Measurements from ENCODE around the gene TAS2R38.

Gene TAS2R38

DNA sequence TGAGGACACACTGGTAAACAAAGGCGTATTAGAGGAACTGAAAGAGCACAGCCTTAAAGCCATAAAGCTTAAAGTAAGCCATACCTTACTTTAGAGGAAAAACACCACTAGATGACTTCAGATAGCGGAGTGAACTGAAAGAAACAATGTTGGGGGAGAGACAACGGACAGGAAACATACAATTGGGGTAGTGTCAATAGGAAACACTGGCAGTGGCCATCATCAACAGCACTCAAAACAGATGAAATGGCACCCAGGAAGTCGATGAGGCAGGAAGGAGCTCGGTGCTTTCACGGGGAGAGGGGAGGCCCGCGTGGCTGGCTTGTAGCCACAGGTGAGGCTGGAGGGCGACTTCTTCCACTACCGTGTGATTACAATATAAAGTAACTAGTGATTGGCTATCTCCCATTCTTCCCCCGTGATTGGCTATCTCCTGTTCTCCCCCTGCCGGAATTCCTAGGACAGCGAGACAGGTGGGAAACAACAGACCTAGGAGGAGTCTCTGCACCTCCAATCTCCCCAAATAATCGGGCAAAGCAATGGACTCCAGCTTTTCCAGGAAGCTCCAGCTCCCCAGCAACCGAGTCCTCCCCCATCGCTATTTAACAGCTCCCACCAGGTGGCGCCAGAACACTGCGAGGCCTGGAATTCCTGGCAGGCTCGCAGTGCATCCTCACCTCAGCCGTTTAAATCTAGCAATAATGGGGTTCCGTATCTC, 2.4 kb upstream of the TAS2R38 start:
- peak; percentile 41 for DNase-seq (ENCODE audit: low read depth)

DNA sequence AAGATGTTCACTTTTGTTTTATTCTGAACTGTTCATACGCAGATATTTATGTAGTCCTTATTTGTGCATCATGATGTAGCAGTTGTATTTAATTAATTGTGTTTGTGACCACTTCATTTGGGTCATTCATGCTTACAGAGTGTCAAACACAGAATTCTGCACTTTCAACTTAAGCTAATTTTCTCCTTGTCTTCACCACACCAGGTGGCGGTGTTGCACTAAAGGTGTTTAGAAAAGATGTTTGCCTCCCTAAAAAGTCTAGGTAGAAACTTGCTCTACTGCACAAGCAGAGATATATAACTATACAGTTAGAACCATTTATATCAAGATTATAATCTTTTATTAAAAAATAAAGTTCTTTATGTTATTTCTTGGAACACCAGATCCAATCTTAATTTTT, 1.3 kb upstream of the TAS2R38 start:
- DNase-seq (ENCODE audit: low read depth) = no peak

DNA sequence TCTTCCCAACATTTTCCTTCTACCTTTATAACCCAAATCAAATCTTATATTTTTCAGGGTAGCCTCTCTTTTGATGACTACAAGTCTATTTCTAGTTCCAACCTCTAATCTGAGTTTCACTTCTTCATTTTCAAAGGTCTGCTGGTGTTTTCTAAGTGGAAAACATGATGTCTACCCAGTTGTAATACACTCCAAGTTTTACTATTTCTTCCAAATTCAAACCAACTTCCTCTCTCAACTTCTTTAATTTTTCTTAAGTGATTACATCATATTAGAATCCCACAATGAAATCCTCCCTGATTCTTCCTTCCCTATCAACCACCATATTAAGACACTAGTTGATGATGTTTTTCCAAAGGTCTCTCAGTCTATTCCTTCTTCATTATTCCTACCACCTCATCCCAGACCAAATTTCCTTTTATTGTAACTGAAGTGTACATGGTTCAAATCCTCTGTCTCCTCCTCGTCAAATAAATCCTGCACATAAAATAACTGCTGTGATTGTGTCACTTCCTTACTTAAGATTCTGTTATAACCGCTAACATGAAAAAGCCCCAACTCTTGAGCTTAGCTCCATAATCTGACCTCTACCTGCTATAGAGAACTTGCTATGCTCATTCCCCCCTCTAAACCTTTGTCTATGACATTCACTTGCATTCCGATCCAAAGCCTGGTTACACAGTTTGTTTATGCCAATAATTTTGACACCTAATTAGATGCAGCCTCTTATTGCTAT, 12.7 kb downstream of the TAS2R38 start:
- no peak for DNase-seq (ENCODE audit: low read depth)

DNA sequence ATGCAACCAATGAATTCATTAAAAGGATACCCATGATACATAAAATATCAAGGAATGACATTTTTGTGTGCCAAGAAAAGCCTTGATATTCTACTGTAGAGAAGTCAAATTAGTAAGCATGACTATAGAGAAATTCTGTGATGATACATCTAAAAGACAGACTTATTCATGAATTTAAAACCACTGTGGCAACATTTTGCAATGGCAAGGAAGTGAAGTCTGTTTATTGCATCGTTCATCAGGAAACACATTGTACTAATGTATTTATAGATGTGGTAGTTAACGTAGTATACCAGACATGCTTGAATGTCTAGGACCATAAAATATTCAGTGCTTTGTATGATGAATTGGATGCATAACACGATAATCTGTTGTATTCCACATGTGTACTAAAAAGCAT, 17.5 kb downstream of the TAS2R38 start:
- no peak for DNase-seq (ENCODE audit: low read depth)

DNA sequence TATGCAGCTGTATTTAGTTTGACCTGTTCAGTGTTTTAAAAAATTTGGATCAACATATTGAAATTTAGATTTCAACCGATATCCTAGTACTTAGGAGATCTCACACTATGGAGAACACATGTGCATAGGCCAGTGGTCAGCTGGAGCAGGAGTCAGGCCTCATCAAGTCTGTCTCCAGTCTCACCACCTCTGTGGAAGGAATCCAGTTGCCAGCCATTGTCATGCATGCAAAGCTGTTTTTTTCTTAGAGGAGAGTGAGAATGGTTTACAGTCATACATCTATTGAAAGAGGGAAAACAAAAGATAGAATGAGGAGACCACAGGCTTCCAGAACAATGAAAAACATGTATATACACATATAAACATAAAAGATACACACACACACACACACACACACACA, 19.2 kb downstream of the TAS2R38 start:
- DNase-seq (ENCODE audit: low read depth) = no peak

DNA sequence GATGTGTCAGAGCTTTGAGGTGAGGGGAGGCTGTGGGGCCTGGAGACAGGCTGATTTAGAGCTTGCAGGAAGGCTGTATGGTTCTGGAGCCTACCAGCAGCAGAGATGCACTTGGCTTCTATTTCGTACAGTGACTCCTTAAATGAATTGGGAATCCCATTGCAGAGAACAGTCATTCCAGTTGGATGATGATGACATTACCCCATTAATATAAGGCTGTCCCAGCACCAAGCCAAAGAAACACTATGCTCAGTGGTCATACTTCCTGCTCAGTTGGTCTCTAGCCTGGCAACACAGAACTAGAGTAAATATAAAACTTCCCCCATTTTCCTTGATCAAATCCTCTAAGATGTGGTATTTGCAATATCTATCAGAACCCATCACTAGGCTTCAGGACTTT, 21.1 kb downstream of the TAS2R38 start:
- no peak for DNase-seq (ENCODE audit: low read depth)

DNA sequence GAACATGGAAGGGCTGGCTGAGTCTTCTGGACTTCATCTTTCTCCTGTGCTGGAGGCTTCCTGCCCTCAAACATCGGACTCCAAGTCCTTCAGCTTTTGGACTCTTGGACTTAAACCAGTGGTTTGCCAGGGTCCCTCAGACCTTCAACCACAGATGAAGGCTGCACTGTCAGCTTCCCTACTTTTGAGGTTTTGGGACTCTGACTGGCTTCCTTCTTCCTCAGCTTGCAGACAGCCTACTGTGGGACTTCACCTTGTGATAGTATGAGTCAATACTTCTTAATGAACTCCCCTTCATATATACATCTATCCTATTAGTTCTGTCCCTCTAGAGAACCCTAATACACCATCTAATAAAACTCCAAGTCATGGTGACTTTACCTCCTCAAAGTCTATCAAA, 22.8 kb downstream of the TAS2R38 start:
- no peak for DNase-seq (ENCODE audit: low read depth)

DNA sequence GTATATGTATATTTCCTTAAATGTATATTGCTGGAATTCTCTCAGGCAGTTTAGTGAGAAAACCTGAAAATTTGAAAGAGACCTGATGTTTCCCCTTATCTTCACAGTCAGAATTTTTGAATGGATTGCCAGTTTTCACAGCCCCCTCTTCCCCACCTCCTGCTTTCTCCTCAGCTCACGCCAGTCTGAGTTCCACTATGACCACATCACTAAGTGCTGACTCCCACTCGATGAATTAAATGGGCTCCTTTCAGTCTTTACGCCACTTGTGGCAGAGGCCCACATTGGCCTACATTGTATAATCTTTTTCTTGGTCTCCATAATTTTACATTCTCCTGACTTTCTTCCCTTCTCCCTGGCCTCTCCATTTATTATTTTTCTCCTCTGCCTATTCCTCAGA, 23.7 kb downstream of the TAS2R38 start:
- no peak for DNase-seq (ENCODE audit: low read depth)

DNA sequence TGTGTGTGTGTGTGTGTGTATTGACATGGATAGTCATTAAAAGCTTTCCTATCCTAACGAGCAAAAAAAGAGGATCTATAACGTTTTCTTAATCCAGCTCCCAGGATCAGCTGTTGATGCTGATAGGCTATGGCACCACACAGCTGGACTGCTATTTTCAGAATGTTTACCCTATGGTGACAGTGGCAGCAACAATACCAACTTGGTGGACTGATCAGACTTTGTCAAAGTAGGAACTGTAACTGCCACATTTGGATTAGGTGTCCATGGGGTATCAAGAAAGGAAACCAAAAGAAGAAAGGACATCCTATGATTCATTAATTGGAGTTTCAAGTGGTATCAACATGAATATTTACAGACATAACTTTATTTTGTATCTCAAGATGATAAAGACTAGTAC, 24.1 kb downstream of the TAS2R38 start:
- DNase-seq (ENCODE audit: low read depth) = no peak

DNA sequence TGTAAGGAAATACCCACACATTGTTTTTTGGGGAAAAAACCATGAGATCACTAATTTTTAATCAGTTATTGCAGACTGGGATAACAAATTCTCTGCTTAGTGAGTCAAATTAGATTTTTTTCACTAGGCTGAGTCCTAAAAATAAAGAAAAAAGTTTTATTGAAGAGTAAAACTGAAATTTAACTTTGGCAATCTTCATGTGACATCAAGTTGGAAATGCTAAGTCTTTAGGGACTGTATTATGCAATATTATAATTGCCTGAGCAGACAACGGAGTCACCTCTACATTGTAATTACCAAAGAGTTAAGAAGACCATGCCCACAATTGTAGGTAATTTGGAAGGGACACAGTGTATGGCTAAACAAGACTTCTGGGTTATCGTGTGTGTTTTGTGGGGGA, 24.6 kb downstream of the TAS2R38 start:
- DNase-seq (ENCODE audit: low read depth) = no peak

DNA sequence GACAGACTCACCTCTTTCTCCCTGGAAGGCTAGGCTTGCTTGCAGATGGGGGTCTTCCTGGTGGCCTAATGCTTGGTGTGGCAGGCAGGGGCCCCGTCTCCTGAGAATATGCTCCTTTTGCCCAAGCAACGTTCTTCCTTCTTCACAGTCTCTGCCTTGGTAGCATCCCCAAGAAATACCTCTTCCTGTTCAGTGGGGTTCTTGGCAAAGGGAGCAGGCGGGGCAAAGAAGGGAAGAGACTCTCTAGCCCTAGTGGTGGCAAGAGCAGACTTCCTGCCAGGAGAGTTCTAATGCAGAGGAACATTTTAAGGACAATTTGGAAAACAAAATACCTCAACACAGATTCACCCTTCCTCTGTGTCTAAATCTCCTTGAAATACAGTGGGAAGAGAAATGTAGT, 26.8 kb downstream of the TAS2R38 start, which contains the start of gene CLEC5A:
Gene CLEC5A, minus strand, starts transcription at position 179 of the 400 bp plus-strand sequence. CDS start 682 bp downstream, outside the sequence.
- DNase-seq (ENCODE audit: low read depth) = no peak

DNA sequence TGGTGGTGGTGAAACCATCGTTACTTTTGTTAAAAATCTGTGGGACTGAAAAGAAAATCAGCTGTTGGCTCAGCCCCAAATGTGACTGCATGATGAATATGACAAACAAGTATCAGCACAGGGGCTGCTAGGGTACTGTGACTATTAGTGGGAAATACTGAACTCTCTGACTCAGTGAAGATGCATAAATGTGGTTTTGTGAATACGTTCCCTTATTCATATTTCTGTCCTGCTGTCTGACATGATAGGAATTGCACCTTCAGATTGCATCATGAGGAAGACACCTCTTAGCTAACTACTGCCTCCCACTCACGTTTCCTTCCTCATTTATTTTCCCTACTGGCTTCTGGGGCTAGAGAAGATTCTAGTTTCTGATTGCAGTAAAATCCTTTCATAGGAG, 28.2 kb downstream of the TAS2R38 start:
- no peak for DNase-seq (ENCODE audit: low read depth)

DNA sequence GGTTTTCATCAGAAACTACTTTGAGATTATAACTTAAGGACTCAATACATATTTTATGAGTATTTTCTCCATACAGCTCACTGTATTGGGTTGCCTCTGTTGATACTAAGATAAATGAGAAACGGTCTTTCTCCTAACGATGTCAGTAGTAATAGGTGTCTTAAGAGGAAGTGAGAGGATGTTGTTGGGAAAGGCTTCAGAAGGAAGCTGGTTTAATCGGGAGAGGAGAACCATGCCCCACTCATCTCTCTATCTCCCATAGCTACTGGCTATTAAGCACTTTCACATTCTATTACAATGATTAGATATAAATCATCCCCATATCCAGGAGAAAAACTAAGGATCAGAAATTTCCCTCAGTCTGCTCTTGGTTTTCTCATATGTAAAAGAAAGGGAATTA, 28.8 kb downstream of the TAS2R38 start:
- no peak for DNase-seq (ENCODE audit: low read depth)

DNA sequence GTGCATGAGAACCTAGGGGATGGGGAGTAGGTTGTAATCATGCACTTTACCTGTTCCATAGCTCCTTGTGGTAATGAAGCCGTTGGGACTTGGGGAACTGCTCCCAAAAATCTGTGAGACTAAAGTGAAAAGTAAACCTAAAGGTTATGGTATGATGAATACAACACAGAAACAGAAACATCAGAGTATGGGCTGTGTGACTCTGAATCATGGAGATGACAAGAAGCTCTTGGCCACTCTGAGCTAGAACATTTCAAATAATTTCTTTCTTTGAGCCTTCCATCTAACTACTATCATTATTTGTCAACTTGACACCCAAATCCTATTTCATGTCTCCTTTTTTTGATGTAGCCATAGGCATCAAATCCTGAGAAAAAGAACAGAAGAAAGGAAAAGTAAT, 29.7 kb downstream of the TAS2R38 start:
- DNase-seq (ENCODE audit: low read depth) = no peak

DNA sequence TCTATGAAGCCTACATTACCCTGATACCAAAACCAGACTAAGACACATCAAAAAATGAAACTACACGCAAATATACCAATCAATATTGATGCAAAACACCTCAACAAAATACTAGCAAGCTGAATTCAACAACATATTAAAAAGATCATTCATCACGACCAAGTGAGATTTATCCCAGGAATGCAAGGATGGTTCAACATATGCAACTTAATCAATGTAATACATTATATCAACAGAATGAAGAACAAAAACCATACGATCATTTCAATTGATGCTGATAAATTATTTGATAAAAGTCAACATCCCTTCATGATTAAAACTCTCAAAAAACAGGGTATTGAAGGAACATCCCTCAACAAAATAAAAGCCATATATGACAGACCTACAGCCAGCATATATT, 32.5 kb downstream of the TAS2R38 start:
- DNase-seq (ENCODE audit: low read depth) = no peak

DNA sequence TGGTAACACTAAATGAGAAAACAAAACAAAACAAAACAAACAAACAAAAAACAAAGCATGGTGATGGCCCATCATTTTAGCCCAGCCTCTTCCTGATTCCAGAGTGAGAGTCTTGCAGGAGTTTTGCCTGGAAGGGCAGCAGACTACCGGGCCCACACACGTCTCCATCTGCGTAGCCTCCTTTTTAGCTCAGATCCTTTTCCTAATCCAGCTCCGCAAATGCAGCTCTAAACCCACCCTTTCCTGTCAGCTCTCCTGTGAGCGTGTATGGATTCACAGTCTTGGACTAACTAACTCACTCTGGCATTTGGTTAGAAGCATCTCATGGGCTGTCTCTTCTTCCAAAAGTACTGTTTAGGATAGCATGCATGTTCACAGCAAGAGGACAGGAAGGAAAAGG, 43.4 kb downstream of the TAS2R38 start:
- no peak for DNase-seq (ENCODE audit: low read depth)

DNA sequence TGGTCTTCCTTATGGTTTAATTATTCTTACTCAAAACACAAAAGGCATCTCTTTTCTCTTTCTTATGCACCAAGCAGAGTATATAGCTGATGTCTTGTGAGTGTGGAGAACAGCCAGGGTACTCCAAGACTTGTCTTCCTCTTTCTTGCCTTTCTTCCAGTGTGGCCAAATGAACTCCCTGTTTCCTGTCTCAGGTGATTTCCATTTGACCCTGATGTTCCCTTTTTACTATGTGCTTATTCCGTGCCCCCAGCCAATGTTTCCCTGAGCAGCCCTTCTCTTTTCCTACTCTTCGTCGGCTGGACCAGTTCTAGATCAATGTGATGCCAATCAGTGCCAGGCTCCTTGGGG, 44.8 kb downstream of the TAS2R38 start:
- no peak for DNase-seq (ENCODE audit: low read depth)

DNA sequence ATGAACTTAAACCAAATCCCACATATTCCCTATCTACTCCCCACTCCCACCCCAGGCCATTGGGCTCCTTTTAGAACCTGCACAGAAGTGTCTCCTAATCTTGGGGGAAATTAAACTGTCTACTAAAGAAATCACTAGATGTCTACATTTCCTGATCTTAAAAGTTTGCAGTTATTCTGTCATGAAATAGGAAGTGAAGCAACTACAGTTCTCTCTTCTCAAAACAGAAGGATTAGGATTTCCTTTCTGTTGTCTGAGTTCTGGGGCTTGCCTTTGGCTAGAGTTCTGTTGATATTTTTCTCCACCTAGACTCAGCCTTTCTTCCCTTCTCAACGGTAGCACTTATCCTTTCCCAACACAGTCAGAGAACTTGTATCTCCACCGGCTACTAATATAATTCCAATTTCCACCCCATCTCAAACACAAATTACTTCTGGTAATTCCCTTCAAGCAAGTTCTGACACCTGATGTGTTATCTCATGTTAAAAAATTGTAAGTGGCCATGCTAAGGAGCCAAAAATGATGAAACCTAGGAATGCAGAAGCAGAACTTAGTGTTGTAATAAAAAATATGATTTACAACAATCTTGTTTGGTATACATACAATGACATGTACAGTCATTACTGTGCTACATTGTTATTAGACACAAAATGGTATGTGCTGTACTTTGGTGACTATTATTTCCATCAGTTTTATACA, 45.3 kb downstream of the TAS2R38 start:
- DNase-seq (ENCODE audit: low read depth) = no peak

Data from stimulated activated CD4-positive, alpha-beta T cell treated with anti-CD3 and anti-CD28 coated beads, Interleukin-2, amount 100 ng/mL, for 4 hours (primary cell).